NAMALWA (cell line): ENCODE measurements around the gene CSH1.
"Not testable (repeated sequence)": the region's sequence is repeated elsewhere in the genome, so short reads cannot be mapped to it uniquely, and the experiment has no call there.

ENCODE experiments used
- DNase-seq: peaks from one replicate; pipeline ENCODE4 v3.0.0-alpha.2; 2015; ENCODE audit warnings: low spot score

The CSH1 gene

GRCh38 chr17:63866625-63867024, 29.7 kb downstream of the CSH1 start:
- DNase-seq = not testable (repeated sequence)

DNA sequence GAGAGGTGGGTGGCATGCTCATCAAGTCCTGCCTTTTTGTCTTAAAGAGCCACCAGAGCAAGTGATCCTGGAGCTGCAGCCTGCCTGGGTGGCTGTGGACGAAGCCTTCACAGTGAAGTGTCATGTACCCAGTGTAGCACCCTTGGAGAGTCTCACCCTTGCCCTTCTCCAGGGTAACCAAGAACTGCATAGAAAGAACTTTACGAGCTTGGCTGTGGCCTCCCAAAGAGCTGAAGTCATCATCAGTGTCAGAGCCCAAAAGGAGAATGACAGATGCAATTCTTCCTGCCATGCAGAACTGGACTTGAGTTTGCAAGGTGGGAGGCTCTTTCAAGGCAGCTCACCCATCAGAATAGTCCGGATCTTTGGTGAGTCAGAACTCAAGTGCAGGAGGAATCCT, 37.1 kb downstream of the CSH1 start:
- DNase-seq = no peak

DNA sequence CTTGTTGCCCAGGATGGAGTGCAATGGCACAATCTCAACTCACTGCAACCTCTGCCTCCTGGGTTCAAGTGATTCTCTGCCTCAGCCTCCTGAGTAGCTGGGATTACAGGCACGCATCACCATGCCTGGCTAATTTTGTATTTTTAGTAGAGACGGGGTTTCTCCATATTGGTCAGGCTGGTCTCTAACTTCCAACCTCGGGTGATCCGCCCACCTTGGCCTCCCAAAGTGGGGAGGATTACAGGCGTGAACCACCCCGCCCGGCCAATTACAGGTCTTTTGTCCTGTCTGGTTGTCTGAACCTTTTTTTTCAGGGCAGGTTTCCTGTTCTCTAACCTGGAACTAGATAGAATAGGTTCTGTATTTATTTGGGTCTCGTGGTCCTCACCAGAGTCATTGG, 39.9 kb downstream of the CSH1 start:
- DNase-seq = not testable (repeated sequence)

- no peak for DNase-seq
Measured at GRCh38 chr17:63855185-63855584, 41.2 kb downstream of the CSH1 start.

DNA sequence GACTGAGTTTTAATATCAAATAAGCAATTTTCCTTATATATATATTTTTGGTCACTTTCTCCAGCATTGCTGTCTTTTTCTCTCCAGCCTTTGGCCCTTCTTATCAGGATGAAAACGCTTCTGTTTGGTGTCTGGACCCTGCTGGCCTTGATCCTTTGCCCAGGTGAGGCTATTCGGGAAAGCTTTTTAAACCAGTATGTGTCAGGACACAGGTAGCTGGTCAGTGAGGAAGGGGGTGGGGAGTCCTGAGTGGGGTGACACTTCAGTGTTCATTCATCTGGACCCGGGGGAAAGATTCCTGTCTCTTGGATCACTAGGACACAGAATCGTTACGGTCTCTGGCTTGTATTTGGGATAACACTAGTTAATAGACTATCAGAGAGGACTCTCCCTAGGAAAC, 41.7 kb downstream of the CSH1 start:
- no peak for DNase-seq

- DNase-seq = no peak
Measured at GRCh38 chr17:63853260-63853659, 43.1 kb downstream of the CSH1 start.

GRCh38 chr17:63850401-63850800, 46.0 kb downstream of the CSH1 start:
- DNase-seq = no peak

GRCh38 chr17:63848834-63849689, 47.3 kb downstream of the CSH1 start:
- DNase-seq = peak; percentile 94

DNA sequence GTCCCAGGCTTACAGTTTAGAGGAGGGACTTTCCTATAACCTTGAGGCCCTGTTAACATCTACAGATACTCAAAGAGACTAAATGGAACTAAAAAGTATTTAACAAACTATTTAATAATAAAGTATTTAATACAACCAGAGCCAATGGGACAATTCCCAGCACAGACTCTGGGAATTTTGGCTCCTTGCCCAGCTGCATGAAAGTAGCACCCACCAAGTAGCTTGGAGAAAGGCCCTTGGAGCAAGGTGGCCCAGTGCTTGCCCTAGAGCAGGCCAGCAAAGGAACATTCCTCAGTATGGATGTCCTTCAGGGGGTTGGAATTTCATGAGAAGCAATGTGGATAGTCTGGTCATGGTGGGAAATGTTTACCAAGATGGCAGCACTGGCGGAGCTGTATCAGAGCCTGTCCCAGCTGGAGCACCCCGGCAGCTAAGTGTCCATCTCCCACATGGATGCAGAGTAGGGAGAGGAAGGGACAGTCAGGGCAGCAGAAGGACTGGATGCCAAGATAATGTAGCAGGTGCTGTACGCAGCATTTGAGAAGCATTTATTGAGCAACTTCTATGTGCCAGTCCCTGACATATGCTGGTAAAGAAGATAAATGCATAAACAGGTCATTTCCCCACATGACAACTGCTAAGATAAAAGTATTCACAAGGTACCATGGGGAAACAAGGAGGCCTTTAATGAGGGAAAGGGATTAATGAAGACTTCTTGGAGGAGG, 48.7 kb downstream of the CSH1 start:
- DNase-seq = no peak

- DNase-seq = no peak
Measured at GRCh38 chr17:63845509-63845908, 50.9 kb downstream of the CSH1 start.
